Measurements from ENCODE around the gene IL1F10.

IL1F10 gene

DNA sequence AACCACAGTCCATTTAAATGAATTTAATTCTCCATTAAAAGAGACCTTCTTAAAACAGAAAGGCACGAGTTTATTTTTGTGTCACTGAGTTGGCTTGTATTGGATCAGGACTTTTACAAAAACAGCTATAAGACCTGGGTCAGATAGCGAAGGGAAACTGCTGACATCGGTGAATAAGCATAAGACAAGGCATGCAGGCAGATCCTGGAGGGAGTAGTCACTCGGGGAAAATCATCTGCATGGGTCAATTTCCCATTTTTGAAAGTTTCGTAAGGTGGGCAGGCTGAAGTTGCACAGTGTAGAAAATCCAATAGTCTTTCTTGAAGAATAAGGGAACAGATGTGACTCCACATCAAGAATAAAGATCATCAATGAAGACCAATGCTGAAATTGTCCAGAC lies 28.1 kb upstream of the IL1F10 start:
- peaks cover 8% of the 10 kb centered on the region for H3K27me3 ChIP-seq
- no peaks in the 10 kb centered on the region for H3K4me1 ChIP-seq (ENCODE audit: control insufficient read depth in 1 of 2, insufficient read depth in 1 of 2, low read depth in 1 of 2, low read length in 1 of 2)
- TF ChIP-seq, protein P1, sequence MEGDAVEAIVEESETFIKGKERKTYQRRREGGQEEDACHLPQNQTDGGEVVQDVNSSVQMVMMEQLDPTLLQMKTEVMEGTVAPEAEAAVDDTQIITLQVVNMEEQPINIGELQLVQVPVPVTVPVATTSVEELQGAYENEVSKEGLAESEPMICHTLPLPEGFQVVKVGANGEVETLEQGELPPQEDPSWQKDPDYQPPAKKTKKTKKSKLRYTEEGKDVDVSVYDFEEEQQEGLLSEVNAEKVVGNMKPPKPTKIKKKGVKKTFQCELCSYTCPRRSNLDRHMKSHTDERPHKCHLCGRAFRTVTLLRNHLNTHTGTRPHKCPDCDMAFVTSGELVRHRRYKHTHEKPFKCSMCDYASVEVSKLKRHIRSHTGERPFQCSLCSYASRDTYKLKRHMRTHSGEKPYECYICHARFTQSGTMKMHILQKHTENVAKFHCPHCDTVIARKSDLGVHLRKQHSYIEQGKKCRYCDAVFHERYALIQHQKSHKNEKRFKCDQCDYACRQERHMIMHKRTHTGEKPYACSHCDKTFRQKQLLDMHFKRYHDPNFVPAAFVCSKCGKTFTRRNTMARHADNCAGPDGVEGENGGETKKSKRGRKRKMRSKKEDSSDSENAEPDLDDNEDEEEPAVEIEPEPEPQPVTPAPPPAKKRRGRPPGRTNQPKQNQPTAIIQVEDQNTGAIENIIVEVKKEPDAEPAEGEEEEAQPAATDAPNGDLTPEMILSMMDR (IDR thresholded peaks at IDR 0.05), result no peak

GRCh38 chr2:113041871-113042270 lies 25.9 kb upstream of the IL1F10 start:
- Histone ChIP-seq H3K4me1 (ENCODE audit: control insufficient read depth in 1 of 2, insufficient read depth in 1 of 2, low read depth in 1 of 2, low read length in 1 of 2) (no peaks in the 10 kb centered on the region), H3K36me3 (no peaks in the 10 kb centered on the region)

More for the DNA sequence above, 28.1 kb upstream of the IL1F10 start:
- H3K4me3 ChIP-seq (ENCODE audit: low read depth in 1 of 2, low read length in 1 of 2), result no peak overlapping the region
- no peaks in the 10 kb centered on the region for H3K9me3 ChIP-seq
- H3K36me3 ChIP-seq, result no peaks in the 10 kb centered on the region
- no peak overlapping the region for H3K27ac ChIP-seq

GRCh38 chr2:113046465-113046864 lies 21.3 kb upstream of the IL1F10 start:
- Histone ChIP-seq H3K36me3 (no peaks in the 10 kb centered on the region), H3K27ac (no peak overlapping the region), H3K27me3 (peaks cover 6% of the 10 kb centered on the region), H3K4me1 (ENCODE audit: control insufficient read depth in 1 of 2, insufficient read depth in 1 of 2, low read depth in 1 of 2, low read length in 1 of 2) (no peaks in the 10 kb centered on the region), H3K9me3 (no peaks in the 10 kb centered on the region), H3K4me3 (ENCODE audit: low read depth in 1 of 2, low read length in 1 of 2) (no peak overlapping the region)
- TF ChIP-seq, protein P1 (IDR thresholded peaks at IDR 0.05), result no peak

More at GRCh38 chr2:113041871-113042270, 25.9 kb upstream of the IL1F10 start:
- Histone ChIP-seq H3K27ac (no peak overlapping the region), H3K27me3 (peaks cover 6% of the 10 kb centered on the region), H3K4me3 (ENCODE audit: low read depth in 1 of 2, low read length in 1 of 2) (no peak overlapping the region), H3K9me3 (no peaks in the 10 kb centered on the region)
- TF ChIP-seq, protein P1 (IDR thresholded peaks at IDR 0.05), result no peak

GRCh38 chr2:113050921-113051895 lies 16.6 kb upstream of the IL1F10 start:
- Histone ChIP-seq H3K9me3 (no peaks in the 10 kb centered on the region), H3K27ac (no peak overlapping the region), H3K4me3 (ENCODE audit: low read depth in 1 of 2, low read length in 1 of 2) (no peak overlapping the region), H3K36me3 (no peaks in the 10 kb centered on the region), H3K27me3 (no peaks in the 10 kb centered on the region), H3K4me1 (ENCODE audit: control insufficient read depth in 1 of 2, insufficient read depth in 1 of 2, low read depth in 1 of 2, low read length in 1 of 2) (no peaks in the 10 kb centered on the region)
- TF ChIP-seq, protein P1 (IDR thresholded peaks at IDR 0.05), result no peak

DNA sequence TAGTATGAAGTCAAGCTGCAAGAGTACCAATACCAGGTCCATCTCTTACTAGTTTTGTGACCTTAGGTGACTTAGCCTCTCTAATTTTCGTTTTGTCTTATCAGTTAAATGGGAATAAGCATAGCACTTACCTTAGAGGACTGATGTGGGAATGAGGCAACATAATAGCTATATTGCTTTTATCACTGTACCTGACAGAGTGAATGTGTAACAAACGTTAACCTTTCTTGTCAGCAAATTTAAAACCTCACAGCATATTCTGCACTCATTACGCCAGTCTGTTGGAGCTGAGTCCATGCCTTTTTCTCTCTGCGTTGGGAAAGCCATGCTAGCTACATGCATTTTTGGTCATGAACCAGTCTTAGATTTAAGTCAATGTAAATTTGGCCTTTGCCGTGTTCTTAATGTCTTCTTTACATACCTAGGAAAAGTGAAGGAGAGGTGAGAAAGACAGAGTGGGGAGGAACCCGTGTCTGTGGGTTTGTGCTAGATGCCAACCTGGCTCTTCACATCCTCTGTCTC lies 15.3 kb upstream of the IL1F10 start, which contains the start of gene IL36B:
IL36B (minus strand) TSS at position 472 of the 522 bp plus-strand sequence.
- Histone ChIP-seq H3K4me3 (ENCODE audit: low read depth in 1 of 2, low read length in 1 of 2) (no peak within 1 kb of the TSS), H3K9me3 (no peaks in the 10 kb centered on the region), H3K36me3 (no peaks in the 10 kb centered on the region), H3K27me3 (no peaks in the 10 kb centered on the region), H3K27ac (no peak within 1 kb of the TSS), H3K4me1 (ENCODE audit: control insufficient read depth in 1 of 2, insufficient read depth in 1 of 2, low read depth in 1 of 2, low read length in 1 of 2) (no peaks in the 10 kb centered on the region)
- TF ChIP-seq, protein P1 (IDR thresholded peaks at IDR 0.05), result no peak

Measured in neutrophil (primary cell).